Upper lobe of right lung (tissue), 1 donor: ENCODE results near the gene C18orf63. TPM values are rescaled to one million over a fixed set of nuclear protein-coding genes. Genes with fewer than 3 reads are reported as not detected.

ENCODE experiments used
- ATAC-seq: fragments of 200-7000 bp; cut with Tn5 transposase; one replicate; pipeline ENCODE4 v1.9.1; 2020; ENCODE audit warnings: mild to moderate bottlenecking, moderate library complexity
- DNase-seq: peaks from one replicate; pipeline ENCODE4 v3.0.0-alpha.2; 2020
- H3K27ac ChIP-seq: fragments of 200-600 bp; one replicate; pipeline ENCODE4 v1.8.0; 2022
- H3K27me3 ChIP-seq: fragments of 200-600 bp; one replicate; pipeline ENCODE4 v1.8.0; 2022; ENCODE audit warnings: mild to moderate bottlenecking
- H3K36me3 ChIP-seq: fragments of 200-600 bp; one replicate; pipeline ENCODE4 v1.8.0; 2022
- H3K4me1 ChIP-seq: fragments of 200-600 bp; one replicate; pipeline ENCODE4 v1.8.0; 2022
- H3K4me3 ChIP-seq: fragments of 200-600 bp; one replicate; pipeline ENCODE4 v1.8.0; 2022; ENCODE audit warnings: mild to moderate bottlenecking
- H3K9me3 ChIP-seq: fragments of 200-600 bp; one replicate; pipeline ENCODE4 v1.8.0; 2022
- intact Hi-C: fragments of 100-400 bp; cut with DNase I; formaldehyde crosslinking; loops from one replicate; pipeline ENCODE4 v1.11.0; 2022
- total RNA-seq: library from RNA; stranded (reverse); fragmentation: NEBNext Ultra II Directional; extraction: Animal tissue kit (Norgen Biotek cat#: 25700); gene quantifications from one replicate; pipeline ENCODE4 v1.2.1, GENCODE V29; 2021
- TF ChIP-seq, protein P1 (sequence below): fragments of 200-600 bp; IDR thresholded peaks from one replicate; pipeline ENCODE4 v1.8.0; 2022; ENCODE audit warnings: antibody characterized with exemption
- donor health status: DM: no; HTN: yes; CAD: no; lungs with severe emphysema.

C18orf63 gene
- total RNA-seq, 1 donor from 2014 or later = 0.17 TPM

DNA sequence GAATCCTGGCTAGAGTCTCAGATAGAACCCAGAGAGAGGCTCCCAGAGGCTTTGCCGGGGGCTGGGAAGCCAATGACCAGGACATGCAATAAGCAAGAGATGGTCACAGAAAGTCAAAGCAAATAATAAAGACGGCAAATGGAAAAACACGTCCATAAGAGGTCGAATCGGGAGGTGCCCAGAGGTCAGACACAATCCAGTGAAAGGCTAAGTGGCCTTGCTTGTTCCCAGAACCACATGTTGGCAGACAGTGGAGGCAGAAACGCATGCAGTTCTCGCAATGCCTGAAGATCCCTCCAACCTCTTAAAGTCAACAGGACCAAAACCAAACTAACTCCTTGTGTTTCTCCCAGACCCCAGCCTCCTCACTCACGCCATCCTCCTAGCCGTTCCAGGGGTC lies 26.9 kb upstream of the C18orf63 start:
- TF ChIP-seq, protein P1, sequence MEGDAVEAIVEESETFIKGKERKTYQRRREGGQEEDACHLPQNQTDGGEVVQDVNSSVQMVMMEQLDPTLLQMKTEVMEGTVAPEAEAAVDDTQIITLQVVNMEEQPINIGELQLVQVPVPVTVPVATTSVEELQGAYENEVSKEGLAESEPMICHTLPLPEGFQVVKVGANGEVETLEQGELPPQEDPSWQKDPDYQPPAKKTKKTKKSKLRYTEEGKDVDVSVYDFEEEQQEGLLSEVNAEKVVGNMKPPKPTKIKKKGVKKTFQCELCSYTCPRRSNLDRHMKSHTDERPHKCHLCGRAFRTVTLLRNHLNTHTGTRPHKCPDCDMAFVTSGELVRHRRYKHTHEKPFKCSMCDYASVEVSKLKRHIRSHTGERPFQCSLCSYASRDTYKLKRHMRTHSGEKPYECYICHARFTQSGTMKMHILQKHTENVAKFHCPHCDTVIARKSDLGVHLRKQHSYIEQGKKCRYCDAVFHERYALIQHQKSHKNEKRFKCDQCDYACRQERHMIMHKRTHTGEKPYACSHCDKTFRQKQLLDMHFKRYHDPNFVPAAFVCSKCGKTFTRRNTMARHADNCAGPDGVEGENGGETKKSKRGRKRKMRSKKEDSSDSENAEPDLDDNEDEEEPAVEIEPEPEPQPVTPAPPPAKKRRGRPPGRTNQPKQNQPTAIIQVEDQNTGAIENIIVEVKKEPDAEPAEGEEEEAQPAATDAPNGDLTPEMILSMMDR = no peak
- H3K4me3 ChIP-seq = peak overlapping the region; percentile 89
- peaks cover 55% of the 10 kb centered on the region for H3K4me1 ChIP-seq
- no peaks in the 10 kb centered on the region for H3K36me3 ChIP-seq
- peak overlapping the region; percentile 85 for H3K27ac ChIP-seq
- intact Hi-C loops = no loop called here
- H3K9me3 ChIP-seq = no peaks in the 10 kb centered on the region
- DNase-seq (no peak), ATAC-seq (no peak)
- H3K27me3 ChIP-seq = no peaks in the 10 kb centered on the region

DNA sequence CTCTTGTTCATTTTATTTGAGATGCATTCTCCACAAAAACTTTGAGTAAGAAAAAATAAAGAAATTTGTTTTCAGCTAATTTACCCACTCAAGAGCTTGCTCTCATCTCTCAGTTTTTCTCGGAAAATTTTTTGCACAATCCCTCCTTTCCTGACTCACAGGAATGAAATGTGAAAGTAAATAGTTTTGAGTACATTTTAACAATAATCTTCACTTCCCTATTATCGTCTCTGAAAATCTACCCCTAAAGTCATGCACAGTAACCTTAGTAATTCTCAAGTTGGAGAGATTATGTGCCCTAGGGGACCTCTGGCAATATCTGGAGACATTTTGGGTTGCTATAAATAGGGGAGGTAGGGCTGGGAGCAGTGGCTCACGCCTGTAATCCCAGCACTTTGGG lies 26.5 kb upstream of the C18orf63 start:
- peaks cover 51% of the 10 kb centered on the region for H3K4me1 ChIP-seq
- H3K4me3 ChIP-seq = peak overlapping the region; percentile 89

DNA sequence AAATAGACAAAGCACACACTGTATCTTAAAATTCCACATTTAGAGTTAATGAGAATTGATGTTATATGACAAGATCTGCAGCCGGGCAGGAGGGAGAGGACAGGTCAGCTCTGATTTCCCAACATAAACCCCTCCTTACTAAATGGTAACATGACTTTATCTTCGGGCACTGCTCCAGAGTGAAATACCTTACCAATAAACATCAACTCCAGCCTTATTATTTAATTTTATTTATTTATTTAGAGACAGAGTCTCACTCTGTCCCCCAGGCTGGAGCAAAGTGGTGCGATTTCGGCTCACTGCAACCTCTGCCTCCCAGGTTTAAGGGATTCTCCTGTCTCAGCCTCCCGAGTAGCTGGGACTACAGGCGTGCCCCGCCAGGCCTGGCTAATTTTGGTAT lies 25.6 kb upstream of the C18orf63 start:
- Histone ChIP-seq H3K36me3 (no peaks in the 10 kb centered on the region), H3K4me1 (peaks cover 43% of the 10 kb centered on the region), H3K4me3 (peak overlapping the region; percentile 89), H3K9me3 (no peaks in the 10 kb centered on the region), H3K27me3 (no peaks in the 10 kb centered on the region), H3K27ac (peak overlapping the region; percentile 85)
- intact Hi-C loops = no loop called here
- TF ChIP-seq, protein P1 = no peak
- no peak for ATAC-seq
- no peak for DNase-seq

More for the DNA sequence above, 26.5 kb upstream of the C18orf63 start:
- TF ChIP-seq, protein P1 = no peak
- ATAC-seq (no peak), DNase-seq (no peak)
- Histone ChIP-seq H3K9me3 (no peaks in the 10 kb centered on the region), H3K27me3 (no peaks in the 10 kb centered on the region), H3K27ac (peak overlapping the region; percentile 85), H3K36me3 (no peaks in the 10 kb centered on the region)
- intact Hi-C loops = no loop called here

DNA sequence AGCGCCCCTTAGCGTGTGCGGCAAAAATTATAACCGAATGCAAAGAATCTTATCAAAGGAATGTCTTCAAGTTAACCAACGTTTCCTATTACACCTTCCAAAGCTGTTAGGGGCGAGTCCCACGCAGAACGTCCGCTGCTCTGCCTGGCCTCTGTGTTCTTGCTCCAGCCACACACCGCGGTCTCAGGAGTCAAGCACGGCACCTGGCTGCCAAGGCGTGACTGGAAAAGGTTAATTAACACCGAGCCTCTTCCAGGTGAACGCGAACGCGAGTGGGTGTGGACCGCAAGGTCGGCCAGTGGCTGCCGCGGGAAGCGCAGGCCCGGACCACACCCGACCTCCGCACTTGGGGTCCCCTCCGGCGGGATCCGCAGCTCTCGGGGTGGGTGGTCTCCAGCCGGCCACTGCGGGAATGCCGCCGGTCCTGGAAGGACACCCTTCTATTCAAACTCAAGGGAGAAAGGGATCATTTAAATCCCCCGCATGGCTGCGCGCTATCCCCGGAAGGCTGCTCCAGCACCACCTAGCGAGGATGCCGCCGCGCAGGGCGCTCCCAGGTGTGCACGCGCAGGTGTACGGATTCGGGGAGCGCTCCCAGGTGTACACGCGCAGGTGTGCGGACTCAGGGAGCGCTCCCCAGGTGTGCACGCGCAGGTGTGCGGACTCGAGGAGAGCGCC lies 24.7 kb upstream of the C18orf63 start:
- Histone ChIP-seq H3K9me3 (no peaks in the 10 kb centered on the region), H3K36me3 (no peaks in the 10 kb centered on the region), H3K27me3 (no peaks in the 10 kb centered on the region), H3K27ac (peak overlapping the region; percentile 85), H3K4me1 (peaks cover 36% of the 10 kb centered on the region), H3K4me3 (peak overlapping the region; percentile 89)
- TF ChIP-seq, protein P1 = peak; percentile 18
- DNase-seq (peak; percentile 88), ATAC-seq (peak; percentile 75)
- intact Hi-C loops = no loop called here

DNA sequence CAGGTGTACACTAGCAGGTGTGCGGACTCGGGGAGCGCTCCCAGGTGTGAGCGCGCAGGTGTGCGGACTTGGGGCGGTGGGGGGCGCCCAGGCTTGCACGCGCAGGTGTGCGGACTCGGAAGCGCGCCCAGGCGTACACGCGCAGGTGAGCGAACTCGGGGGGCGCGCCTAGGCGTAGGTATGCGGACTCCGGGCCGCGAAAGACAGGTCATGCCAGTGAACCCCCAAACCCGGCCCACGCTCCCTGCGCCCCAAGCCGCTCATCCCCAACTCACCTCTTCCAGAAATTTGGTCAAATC lies 24.2 kb upstream of the C18orf63 start:
- peaks cover 31% of the 10 kb centered on the region for H3K4me1 ChIP-seq
- peak overlapping the region; percentile 89 for H3K4me3 ChIP-seq
- no peaks in the 10 kb centered on the region for H3K27me3 ChIP-seq
- TF ChIP-seq, protein P1 = no peak
- H3K27ac ChIP-seq = peak overlapping the region; percentile 85
- intact Hi-C loops = no loop called here
- ATAC-seq (no peak), DNase-seq (no peak)
- no peaks in the 10 kb centered on the region for H3K36me3 ChIP-seq
- H3K9me3 ChIP-seq = no peaks in the 10 kb centered on the region
